H9 (cell line): Measurements from ENCODE around the gene ACTN2. TPM values are rescaled to one million over a fixed set of nuclear protein-coding genes. Genes with fewer than 3 reads are reported as not detected.

Experiments used
- DNase-seq: peaks from one replicate; pipeline ENCODE4 v3.0.0-alpha.2; 2017
- H2AFZ ChIP-seq: one replicate; pipeline ENCODE4 v1.6.1; 2013; ENCODE audit warnings: mild to moderate bottlenecking, low read length, control low read depth, moderate library complexity
- H2AK5ac ChIP-seq: 2 replicates; pipeline ENCODE4 v1.6.1; 2013; ENCODE audit warnings: low read length, control low read depth, mixed read lengths; ENCODE audit not compliant: insufficient read length
- H2BK120ac ChIP-seq: one replicate; pipeline ENCODE4 v1.6.1; 2013; ENCODE audit warnings: low read depth, mild to moderate bottlenecking, low read length, control low read depth, inconsistent platforms; ENCODE audit not compliant: poor library complexity, severe bottlenecking
- H2BK12ac ChIP-seq: 2 replicates; pipeline ENCODE4 v1.6.1; 2013; ENCODE audit warnings: low read length, control low read depth, mixed read lengths, low read depth; ENCODE audit not compliant: insufficient read length
- H2BK15ac ChIP-seq: 2 replicates; pipeline ENCODE4 v1.6.1; 2013; ENCODE audit warnings: low read depth, low read length, control low read depth
- H2BK20ac ChIP-seq: one replicate; pipeline ENCODE4 v1.6.1; 2013; ENCODE audit warnings: low read depth, mild to moderate bottlenecking, low read length, control low read depth, inconsistent platforms; ENCODE audit not compliant: poor library complexity, severe bottlenecking
- H2BK5ac ChIP-seq: 2 replicates; pipeline ENCODE4 v1.6.1; 2013; ENCODE audit warnings: low read length, control low read depth, mixed read lengths; ENCODE audit not compliant: insufficient read length
- H3K14ac ChIP-seq: 2 replicates; pipeline ENCODE4 v1.6.1; 2013; ENCODE audit warnings: low read length, control low read depth; ENCODE audit not compliant: insufficient read depth
- H3K18ac ChIP-seq: 2 replicates; pipeline ENCODE4 v1.6.1; 2013; ENCODE audit warnings: low read depth, mild to moderate bottlenecking, mixed read lengths, low read length, control low read depth; ENCODE audit not compliant: insufficient read length
- H3K23ac ChIP-seq: 2 replicates; pipeline ENCODE4 v1.6.1; 2013; ENCODE audit warnings: low read length, control low read depth, mixed read lengths, low read depth; ENCODE audit not compliant: insufficient read length
- H3K23me2 ChIP-seq: 2 replicates; pipeline ENCODE4 v1.6.1; 2013; ENCODE audit warnings: low read depth, mild to moderate bottlenecking, mixed read lengths, low read length, control low read depth; ENCODE audit not compliant: insufficient read length, poor library complexity, severe bottlenecking
- H3K27ac ChIP-seq: 2 replicates; pipeline ENCODE4 v1.5.1; 2013; ENCODE audit warnings: low read length, control low read depth, mixed read lengths, low read depth; ENCODE audit not compliant: insufficient read length
- H3K27me3 ChIP-seq: 2 replicates; pipeline ENCODE4 v1.6.1; 2013; ENCODE audit warnings: low read length, control low read depth, inconsistent platforms; ENCODE audit not compliant: insufficient read depth
- H3K4ac ChIP-seq: 2 replicates; pipeline ENCODE4 v1.6.1; 2013; ENCODE audit warnings: low read depth, mild to moderate bottlenecking, control low read depth, inconsistent platforms, low read length, moderate library complexity
- H3K4me1 ChIP-seq: 2 replicates; pipeline ENCODE4 v1.6.1; 2013; ENCODE audit warnings: low read length, control low read depth, inconsistent platforms; ENCODE audit not compliant: insufficient read depth
- H3K4me2 ChIP-seq: 2 replicates; pipeline ENCODE4 v1.6.1; 2013; ENCODE audit warnings: low read length, control low read depth, mixed read lengths; ENCODE audit not compliant: insufficient read length, insufficient read depth
- H3K56ac ChIP-seq: 2 replicates; pipeline ENCODE4 v1.6.1; 2013; ENCODE audit warnings: low read depth, mild to moderate bottlenecking, mixed read lengths, low read length, control low read depth; ENCODE audit not compliant: insufficient read length
- H3K79me1 ChIP-seq: 2 replicates; pipeline ENCODE4 v1.6.1; 2013; ENCODE audit warnings: low read depth, mild to moderate bottlenecking, moderate library complexity, low read length, control low read depth, inconsistent platforms; ENCODE audit not compliant: insufficient read depth, poor library complexity, severe bottlenecking
- H3K79me2 ChIP-seq: 2 replicates; pipeline ENCODE4 v1.6.1; 2013; ENCODE audit warnings: low read length, control low read depth, inconsistent platforms; ENCODE audit not compliant: insufficient read depth
- H3K9ac ChIP-seq: 2 replicates; pipeline ENCODE4 v1.6.1; 2013; ENCODE audit warnings: low read length, control low read depth, mixed read lengths; ENCODE audit not compliant: insufficient read length; ENCODE audit errors: extremely low read depth
- H3K9me3 ChIP-seq: one replicate; pipeline ENCODE4 v1.6.1; 2013; ENCODE audit warnings: low read depth, low read length, inconsistent platforms; ENCODE audit not compliant: control insufficient read depth
- H3T11ph ChIP-seq: one replicate; pipeline ENCODE4 v1.6.1; 2013; ENCODE audit warnings: mild to moderate bottlenecking, low read length, control low read depth, inconsistent platforms
- H4K20me1 ChIP-seq: one replicate; pipeline ENCODE4 v1.6.1; 2013; ENCODE audit not compliant: control insufficient read depth, insufficient read length, insufficient read depth
- H4K5ac ChIP-seq: 2 replicates; pipeline ENCODE4 v1.6.1; 2013; ENCODE audit warnings: low read depth, mild to moderate bottlenecking, mixed read lengths, low read length, control low read depth; ENCODE audit not compliant: insufficient read length
- H4K8ac ChIP-seq: replicated peaks from 2 replicates; pipeline ENCODE4 v1.6.1; 2013; ENCODE audit warnings: low read length, control low read depth, mixed read lengths, low read depth; ENCODE audit not compliant: insufficient read length
- H4K91ac ChIP-seq: 2 replicates; pipeline ENCODE4 v1.6.1; 2013; ENCODE audit warnings: low read depth, mild to moderate bottlenecking, moderate library complexity, mixed read lengths, low read length, control low read depth; ENCODE audit not compliant: insufficient read length
- H3K27ac Mint-ChIP-seq, 3 experiments: 2 replicates in 2 of 3; 3 replicates in 1 of 3; pipeline ENCODE4 v1.8.0; 2020 to 2021; ENCODE audit warnings: mixed read lengths in 3 of 3, mild to moderate bottlenecking in 1 of 3, moderate library complexity in 1 of 3
- H3K27me3 Mint-ChIP-seq: 2 replicates; pipeline ENCODE4 v1.8.0; 2021; ENCODE audit warnings: low read depth, mild to moderate bottlenecking, moderate library complexity, mixed read lengths
- H3K36me3 Mint-ChIP-seq, 3 experiments: 2 replicates in 2 of 3; 3 replicates in 1 of 3; pipeline ENCODE4 v1.8.0; 2020 to 2021; ENCODE audit warnings: low read depth in 3 of 3, mixed read lengths in 3 of 3; ENCODE audit not compliant: insufficient read depth in 1 of 3
- H3K4me1 Mint-ChIP-seq, 2 experiments: 2 replicates each; pipeline ENCODE4 v1.8.0; 2020; ENCODE audit warnings: mixed read lengths in 2 of 2
- H3K4me3 Mint-ChIP-seq, 2 experiments: 2 replicates in 1 of 2; 3 replicates in 1 of 2; pipeline ENCODE4 v1.8.0; 2020 to 2021; ENCODE audit warnings: mild to moderate bottlenecking in 2 of 2, mixed read lengths in 2 of 2, moderate library complexity in 1 of 2
- H3K9me3 Mint-ChIP-seq, 2 experiments: 2 replicates in 1 of 2; 3 replicates in 1 of 2; pipeline ENCODE4 v1.8.0; 2020; ENCODE audit warnings: mild to moderate bottlenecking in 2 of 2, mixed read lengths in 2 of 2, moderate library complexity in 1 of 2
- CTCF ChIP-seq: fragments of 200-600 bp; sonication (generic); conservative IDR thresholded peaks from 3 replicates; pipeline ENCODE4 v1.8.0; 2021; ENCODE audit warnings: antibody characterized with exemption, mild to moderate bottlenecking
- WGBS: extraction: QIAGEN DNeasy Blood & Tissue Kit; methylation state at CpG from one replicate; pipeline ENCODE4 v1.1.7; 2013; ENCODE audit warnings: missing lambda C conversion rate, low lambda C conversion rate, mixed read lengths; ENCODE audit not compliant: insufficient read length; ENCODE audit errors: extremely low coverage; 5-methylcytosine and 5-hydroxymethylcytosine counted together
- total RNA-seq: library from RNA; stranded (reverse); gene quantifications from 2 replicates; pipeline ENCODE4 v1.2.1, GENCODE V29; 2021

ACTN2 gene
- total RNA-seq, 1 experiment from 2014 or later: 2.3 TPM

DNA sequence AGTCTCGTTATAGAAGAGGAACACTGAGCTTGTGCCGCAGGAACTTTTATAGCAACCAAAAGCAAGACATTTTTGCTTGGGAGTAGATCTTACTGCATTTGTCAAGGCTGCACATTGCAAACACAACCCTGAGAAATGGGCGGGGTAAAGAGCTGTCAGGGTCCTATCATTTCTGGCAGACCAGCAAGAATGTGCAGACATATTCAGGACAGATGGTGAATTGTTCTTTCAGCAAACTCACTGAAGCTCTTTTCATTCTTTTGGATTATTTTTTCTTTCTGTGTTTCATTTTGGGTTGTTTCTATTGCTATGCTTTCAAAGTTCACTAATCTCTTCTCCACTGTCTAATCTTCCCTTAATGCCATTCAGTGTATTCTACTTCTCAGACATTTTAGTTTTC lies 5.1 kb upstream of the ACTN2 start:
- Histone ChIP-seq H3K79me2 (no peaks in the 10 kb centered on the region), H3K23me2 (no peaks in the 10 kb centered on the region), H2BK15ac (no peak overlapping the region), H2BK12ac (no peak overlapping the region), H4K91ac (no peak overlapping the region), H3K4me1 (no peaks in the 10 kb centered on the region; the same call in 1 of the 2 replicates), H4K20me1 (no peaks in the 10 kb centered on the region), H4K8ac (no peak overlapping the region), H4K5ac (no peak overlapping the region), H3K23ac (no peak overlapping the region), H3K27ac (no peak overlapping the region), H2BK5ac (no peak overlapping the region), H3K14ac (no peak overlapping the region), H2BK120ac (no peak overlapping the region), H2BK20ac (no peak overlapping the region), H3K56ac (no peak overlapping the region), H3K9me3 (no peaks in the 10 kb centered on the region), H3K18ac (no peak overlapping the region), H3K79me1 (no peaks in the 10 kb centered on the region), H3K27me3 (peaks cover 6% of the 10 kb centered on the region; the same call in 1 of the 2 replicates), H3K9ac (no peak overlapping the region), H3K4ac (no peak overlapping the region), H3T11ph (no peak overlapping the region), H3K4me2 (no peak overlapping the region), H2AFZ (no peak overlapping the region), H2AK5ac (no peak overlapping the region)
- no CpG with 5 or more reads among the region's 3 CpGs for WGBS
- H3K9me3 Mint-ChIP-seq: peaks cover 6 to 8% of the 10 kb centered on the region in 2 experiments
- TF ChIP-seq CTCF: no peak
- DNase-seq: no peak
- peaks cover 11% of the 10 kb centered on the region in 2 experiments for H3K4me1 Mint-ChIP-seq
- peaks cover 23% of the 10 kb centered on the region for H3K27me3 Mint-ChIP-seq
- no peak overlapping the region for H3K27ac Mint-ChIP-seq
- H3K36me3 Mint-ChIP-seq: peaks cover 5 to 7% (median 6%) of the 10 kb centered on the region in 3 experiments; a peak in 4 of 7 replicates
- H3K4me3 Mint-ChIP-seq: no peak overlapping the region
